SH-SY5Y (cell line): ENCODE data around the gene SPAG6.

Experiments
- GATA2 ChIP-seq: IDR thresholded peaks from 2 replicates; pipeline ENCODE4 v1.6.1; 2011; ENCODE audit warnings: mild to moderate bottlenecking, low read depth, low read length
- GATA3 ChIP-seq: IDR thresholded peaks from 2 replicates; pipeline ENCODE4 v1.6.1; 2011; ENCODE audit warnings: low read depth, mild to moderate bottlenecking, low read length, moderate library complexity

The SPAG6 gene

DNA sequence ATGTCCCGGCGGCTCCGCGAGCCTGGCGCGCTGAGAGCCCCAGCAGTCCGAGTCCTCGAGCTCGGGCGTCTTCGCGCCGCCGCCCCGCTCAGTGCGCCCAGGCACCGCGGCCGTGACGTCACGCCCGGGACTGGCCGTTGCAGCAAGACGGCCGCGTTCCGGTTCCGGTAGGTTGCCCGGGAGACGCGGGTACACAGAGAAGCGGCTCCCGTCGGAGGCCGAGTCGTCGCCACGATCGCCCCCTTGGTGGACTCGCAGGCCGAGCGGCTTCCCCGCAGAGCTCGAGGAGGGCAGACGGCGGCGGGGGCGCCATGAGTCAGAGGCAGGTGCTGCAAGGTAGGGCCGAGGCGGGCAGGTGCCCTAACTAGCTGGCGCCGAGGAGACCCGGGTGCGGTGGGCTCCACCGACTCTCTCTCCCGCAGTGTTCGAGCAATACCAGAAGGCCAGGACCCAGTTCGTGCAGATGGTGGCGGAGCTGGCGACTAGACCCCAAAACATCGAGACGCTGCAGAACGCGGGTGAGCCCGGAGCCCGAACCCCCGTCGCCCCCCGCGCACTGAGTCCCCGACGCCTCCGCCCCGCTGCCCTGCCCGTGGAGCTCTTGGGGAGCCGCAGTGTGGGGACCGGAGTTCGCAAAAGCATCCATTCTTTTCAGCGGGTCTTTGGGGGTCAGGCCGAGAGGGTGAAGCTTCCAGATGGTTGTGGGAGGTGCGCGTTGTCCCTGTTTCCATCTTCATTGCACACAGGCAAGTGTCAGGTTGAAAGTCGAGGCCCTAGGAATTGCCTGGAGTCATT, at the start of gene SPAG6:
SPAG6 (plus strand) TSS at position 196 of the 795 bp plus-strand sequence; CDS start at position 312, 116 bp downstream.
- TF ChIP-seq GATA3 (no peak), GATA2 (no peak)

DNA sequence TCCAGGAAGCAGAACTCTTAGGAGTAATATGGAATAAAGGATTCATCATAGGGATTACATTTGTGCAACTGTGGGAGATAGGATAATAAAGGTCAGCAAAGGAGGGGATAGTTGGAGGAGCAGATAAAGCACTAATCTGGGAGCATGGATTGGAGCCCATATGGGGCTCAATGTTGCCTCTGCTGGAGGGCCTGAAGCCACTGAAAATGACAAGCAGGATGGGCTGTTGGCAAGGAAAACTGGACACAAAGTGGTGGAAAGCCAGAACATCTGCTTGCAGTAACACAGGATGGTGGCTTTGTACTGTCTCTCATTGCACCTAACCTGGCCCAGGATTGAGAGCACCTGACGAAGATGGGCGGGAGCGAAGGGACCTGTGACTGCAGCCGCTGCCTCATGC, 44.1 kb upstream of the SPAG6 start:
- TF ChIP-seq GATA3, result no peak
- TF ChIP-seq GATA2, result no peak

DNA sequence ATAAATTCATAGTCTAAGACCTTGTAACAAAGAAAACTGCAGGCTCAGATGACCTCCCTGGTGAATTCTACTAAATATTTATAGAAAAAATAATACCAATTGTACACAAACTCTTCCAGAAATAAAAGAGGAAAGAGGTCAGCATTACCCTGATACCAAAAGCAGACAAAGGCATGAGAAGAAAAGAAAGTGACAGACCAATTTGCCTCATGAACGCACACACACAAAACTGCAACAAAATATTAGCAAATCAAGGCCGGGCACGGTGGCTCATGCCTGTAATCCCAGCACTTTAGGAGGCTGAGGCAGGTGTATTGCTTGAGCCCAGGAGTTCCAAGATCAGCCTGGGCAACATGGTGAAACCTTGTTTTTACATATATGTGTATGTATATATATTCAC, 41.8 kb upstream of the SPAG6 start:
- TF ChIP-seq GATA2 (no peak), GATA3 (no peak)

DNA sequence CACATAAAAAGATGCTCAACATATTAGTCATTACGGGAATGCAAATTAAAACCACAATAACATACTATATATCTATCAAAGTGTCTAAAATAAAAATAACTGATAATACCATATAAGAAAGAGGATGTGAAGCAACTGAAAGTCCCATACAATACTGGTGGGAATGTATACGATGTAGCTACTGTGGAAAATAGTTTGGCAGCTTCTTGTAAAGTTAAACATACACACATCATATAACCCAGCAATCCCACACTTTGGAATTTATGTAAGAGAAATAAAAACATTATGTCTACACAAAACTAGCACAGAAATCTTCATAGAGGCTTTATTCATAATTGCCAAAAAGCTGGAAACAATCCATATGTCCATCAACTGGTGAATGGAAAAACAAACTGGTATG, 39.6 kb upstream of the SPAG6 start:
- no peak for TF ChIP-seq GATA3
- TF ChIP-seq GATA2, result no peak

DNA sequence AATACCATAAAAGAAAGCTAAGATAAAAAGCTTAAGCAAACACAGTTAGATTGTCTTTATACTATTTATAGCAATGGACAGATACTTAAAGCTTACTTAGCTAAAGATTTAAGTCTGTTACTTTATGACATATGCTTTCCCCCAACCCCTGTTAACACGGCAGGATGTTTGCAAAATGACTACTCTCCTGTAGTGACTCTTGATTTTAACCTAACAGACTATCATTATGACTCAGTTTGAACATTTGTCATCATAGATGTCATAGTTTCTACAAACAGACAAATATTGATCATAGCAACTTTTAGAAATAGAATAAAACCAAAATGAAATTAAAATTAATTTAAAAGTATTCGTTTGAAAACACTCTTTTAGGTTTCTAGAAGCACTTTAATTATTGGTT, 36.9 kb upstream of the SPAG6 start:
- TF ChIP-seq GATA3 (no peak), GATA2 (no peak)

DNA sequence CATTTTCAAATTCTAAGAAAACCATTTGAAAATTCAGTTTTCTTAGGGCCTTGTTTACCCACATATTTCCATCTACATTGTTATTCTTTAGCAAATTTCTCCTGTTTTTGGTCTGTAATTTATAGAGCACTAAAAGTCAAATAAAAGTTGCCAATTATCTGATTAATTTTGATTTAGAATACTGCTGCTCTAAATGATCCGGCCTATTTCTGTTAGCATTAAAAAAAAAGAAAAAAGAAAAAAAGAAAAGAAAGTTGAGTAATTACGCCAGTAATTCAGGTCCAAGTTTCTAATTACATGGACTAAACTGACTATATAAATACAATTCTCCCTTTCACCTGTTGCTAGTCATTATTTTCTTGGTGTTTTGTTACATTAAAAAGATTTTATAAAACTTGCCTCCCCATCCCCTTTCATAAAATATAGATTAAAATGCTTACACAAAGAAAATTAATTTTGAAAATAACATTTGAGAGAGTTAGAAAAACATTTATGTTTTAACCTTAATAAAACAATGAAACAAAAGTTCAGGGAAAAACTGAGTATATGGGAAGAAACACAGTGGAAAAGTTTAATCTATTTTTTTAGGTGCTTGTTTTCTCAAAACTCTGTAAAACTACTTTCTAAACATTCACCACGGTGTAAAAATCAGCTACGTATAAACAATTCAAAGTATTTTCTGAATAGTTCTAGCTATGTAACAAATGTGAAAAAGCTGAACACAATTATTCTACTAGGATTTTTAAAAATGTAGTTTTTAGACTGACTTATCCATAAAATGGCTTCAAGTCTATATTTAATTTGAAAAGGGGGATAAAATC, 35.9 kb upstream of the SPAG6 start:
- TF ChIP-seq GATA2, result no peak
- no peak for TF ChIP-seq GATA3

DNA sequence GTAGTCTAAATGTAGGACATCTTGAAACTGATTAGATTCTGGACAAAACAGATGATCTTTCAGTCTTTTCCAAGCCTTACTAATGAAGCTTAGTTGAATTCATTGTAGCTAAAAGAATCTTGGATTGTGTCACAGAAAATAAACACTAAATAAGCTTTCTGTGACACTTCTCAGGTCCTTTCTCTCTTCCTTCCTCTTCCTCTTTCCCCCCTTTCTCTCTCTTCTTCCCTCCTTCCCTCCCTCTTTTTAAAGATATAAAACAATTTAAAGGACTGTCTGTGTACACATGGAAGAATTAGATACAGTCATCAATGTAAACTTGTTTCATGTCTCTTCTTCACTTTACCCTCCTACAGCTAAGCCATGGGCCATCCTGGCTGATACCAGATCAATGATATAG, 34.4 kb upstream of the SPAG6 start:
- TF ChIP-seq GATA3 (no peak), GATA2 (no peak)

DNA sequence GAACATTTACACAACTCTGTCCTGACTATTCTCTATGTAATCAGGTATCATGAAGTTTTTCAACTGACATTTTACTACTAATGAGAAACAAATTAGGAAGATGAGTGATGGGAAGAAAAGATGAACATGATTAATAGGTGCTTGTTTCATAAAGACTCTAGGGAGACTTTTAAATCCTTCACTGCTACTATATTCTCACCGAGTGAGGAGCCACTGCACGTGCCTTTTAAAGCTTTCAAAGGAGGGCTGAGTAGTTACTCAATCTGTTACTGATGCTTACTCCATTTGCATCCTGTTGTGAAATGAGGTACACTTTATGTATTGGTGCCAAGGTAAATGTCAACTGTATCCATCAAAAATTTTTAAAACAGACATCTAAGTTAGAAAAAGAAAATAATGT, 30.4 kb upstream of the SPAG6 start:
- TF ChIP-seq GATA3, result no peak
- TF ChIP-seq GATA2, result no peak

DNA sequence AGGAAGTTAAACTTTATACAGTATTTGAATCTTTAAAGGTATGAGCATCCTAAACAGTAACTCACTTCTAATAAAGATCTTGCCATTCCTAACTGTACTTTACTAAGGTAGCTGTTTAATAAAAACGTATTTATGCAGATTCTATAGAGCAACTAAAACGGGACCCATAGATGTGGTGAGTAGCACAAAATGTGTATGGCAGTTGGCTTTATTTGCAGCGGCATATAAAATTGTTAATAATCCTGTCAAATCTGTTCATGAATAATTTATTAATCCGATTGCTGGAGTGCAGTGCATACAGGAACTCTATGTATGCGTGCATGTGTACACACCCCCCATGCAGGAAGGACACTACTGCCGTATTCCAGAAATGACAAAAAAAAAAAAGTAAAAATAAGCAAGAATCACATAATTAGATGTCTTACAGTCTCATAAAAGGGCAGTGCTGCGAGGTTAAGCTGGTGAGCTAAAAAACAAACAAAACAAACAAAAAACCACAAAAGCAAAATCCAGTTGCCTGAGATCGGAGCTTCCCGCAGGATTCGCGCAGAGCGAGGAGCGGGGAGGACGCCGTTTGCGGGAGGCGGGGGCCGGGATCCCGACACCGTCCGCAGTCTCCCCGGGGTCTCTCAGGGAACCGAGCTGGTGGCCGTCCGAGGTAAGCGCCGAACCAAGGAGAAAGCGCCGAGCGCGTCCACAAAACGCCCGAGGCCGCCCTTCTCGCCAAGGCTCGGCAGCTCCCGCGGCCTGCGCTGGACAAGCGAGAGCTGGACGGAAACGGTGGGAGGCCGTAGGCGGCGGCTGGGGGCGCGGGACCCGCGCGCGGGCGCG, 29.6 kb upstream of the SPAG6 start:
- TF ChIP-seq GATA3 (no peak), GATA2 (no peak)

DNA sequence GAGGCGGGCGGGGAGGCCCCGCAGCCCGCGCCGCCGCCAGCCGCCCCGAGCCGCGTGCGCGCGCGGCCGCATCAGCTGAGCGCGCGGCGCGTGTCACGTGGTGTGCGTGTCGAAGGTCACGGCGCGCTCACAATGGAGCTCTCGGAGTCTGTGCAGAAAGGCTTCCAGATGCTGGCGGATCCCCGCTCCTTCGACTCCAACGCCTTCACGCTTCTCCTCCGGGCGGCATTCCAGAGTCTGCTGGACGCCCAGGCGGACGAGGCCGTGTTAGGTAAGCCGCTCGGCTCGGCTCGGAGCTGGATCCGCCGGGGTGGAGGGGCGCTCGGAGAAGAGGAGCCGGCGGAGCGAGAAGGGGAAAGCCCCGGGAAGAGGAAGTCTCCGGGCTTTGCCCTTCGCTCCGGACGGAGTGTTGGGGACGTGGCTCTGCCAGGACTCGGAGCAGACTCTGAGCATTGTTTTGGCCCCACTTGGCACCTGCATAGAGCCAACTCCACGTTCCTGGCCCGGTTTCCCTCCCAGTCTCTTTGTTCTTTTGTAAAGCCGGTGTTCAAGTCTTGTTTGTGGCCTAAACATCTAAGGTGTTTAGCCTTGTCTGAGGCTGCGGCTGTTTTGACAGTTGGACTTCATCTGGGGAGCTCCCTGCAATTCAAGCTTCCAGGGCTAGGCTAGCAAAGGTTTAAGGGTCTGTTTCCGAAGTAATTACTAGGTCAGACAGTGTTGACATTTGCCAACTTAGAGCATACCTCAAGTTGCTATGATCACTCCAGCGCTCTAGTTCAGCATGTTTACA, 28.8 kb upstream of the SPAG6 start, which contains the start of gene COMMD3:
COMMD3 (plus strand) TSS at position 103 of the 790 bp plus-strand sequence; CDS start at position 133, 30 bp downstream.
- TF ChIP-seq GATA2 (no peak), GATA3 (no peak)

DNA sequence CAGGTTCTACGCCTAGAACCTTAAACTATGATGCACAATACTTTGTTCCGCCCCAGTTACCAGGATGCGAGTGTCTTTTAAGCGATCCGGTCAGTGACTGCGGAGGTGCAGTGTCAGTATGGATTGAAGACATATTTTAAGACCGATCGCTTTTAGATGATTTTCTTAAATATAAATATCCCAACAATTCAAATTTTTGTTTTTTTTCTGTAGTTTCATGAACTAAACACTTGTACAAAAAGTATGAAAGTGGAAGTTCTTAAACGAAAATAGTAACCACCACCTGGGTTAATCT, 28.3 kb upstream of the SPAG6 start:
- TF ChIP-seq GATA3 (no peak), GATA2 (no peak)

DNA sequence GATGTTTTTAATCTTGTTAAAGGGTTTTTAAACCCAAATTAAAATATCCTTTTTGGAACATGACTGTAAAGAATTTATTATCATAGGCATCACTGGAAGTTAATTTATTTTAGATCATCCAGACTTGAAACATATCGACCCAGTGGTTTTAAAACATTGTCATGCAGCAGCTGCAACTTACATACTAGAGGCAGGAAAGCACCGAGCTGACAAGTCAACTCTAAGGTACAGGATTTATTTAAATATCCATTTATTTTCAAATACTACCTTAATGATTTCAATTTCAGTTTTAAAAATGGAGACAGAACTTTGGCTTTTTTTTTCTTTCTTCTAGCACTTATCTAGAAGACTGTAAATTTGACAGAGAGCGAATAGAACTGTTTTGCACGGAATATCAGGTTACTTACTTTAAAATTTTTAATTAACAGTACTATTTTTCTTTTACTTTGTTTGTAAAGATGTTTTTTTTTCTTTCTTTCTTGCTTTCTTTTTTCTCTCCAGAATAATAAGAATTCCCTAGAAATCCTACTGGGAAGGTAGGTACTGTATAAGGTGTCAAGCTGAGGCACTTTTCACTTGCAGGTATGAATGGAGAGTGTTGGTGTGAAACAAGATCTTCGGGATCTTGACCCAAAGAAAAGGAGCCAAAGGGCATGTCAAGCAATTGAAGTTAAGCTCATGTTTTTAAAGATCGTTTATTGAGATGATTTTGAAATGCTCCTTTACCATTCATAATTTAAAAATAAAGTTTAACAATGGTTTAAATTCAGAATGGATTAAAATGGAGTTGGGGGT, 27.3 kb upstream of the SPAG6 start:
- TF ChIP-seq GATA3 (no peak), GATA2 (no peak)

DNA sequence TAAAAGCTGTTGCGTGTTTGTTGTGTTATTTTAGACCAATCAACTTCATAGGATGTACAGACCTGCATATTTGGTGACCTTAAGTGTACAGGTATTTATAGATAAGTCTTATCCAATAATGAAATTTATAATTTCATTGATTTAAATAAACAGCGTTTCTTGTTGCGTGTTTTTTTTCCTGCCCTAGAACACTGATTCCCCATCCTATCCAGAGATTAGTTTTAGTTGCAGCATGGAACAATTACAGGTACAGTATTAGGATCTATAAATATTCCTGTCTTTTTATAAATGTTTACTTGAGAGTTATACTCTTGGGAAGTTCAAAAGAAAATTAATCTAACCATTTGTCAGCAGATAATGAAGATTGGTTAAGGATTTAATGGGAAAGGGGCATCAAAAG, 26.5 kb upstream of the SPAG6 start:
- no peak for TF ChIP-seq GATA2
- TF ChIP-seq GATA3, result no peak
